ENCODE results near the gene TMEM221. TPM values are rescaled to one million over a fixed set of nuclear protein-coding genes. Genes with fewer than 3 reads are reported as not detected.

Gene TMEM221
- total and polyA plus RNA-seq, 2 donors (not counting 3 experiments of a cell fraction or from before 2014, with no cell fraction given): 0.08 TPM; not detected in 1

GRCh38 chr19:17495639-17496296, 47.3 kb upstream of the TMEM221 start:
- H3K9me3 ChIP-seq (replicated peaks; ENCODE audit: control insufficient read depth, insufficient read depth, low read length): no peaks in the 10 kb centered on the region
- intact Hi-C loops (cut with micrococcal nuclease): no loop called here
- TF ChIP-seq JUN (IDR thresholded peaks at IDR 0.05; ENCODE audit: borderline replicate concordance, insufficient read depth, insufficient read length, low read depth): no peak
- TF ChIP-seq MAX (IDR thresholded peaks at IDR 0.05; ENCODE audit: insufficient read depth, insufficient read length): no peak
- no peak for TF ChIP-seq FOS (IDR thresholded peaks at IDR 0.05; ENCODE audit: borderline replicate concordance, insufficient read depth, low read length)
- TF ChIP-seq POLR2A (IDR thresholded peaks at IDR 0.05; ENCODE audit: low read depth, low read length): no peak
- TF ChIP-seq EZH2 (IDR thresholded peaks at IDR 0.05; ENCODE audit: borderline replicate concordance, low read depth, low read length, severe bottlenecking): no peak
- no peak for TF ChIP-seq MYC (IDR thresholded peaks at IDR 0.05; ENCODE audit: low read depth, low read length)
- TF ChIP-seq GATA2 (IDR thresholded peaks at IDR 0.05; ENCODE audit: insufficient read depth, insufficient read length, low read depth, low read length): no peak
- TF ChIP-seq CTCF (IDR thresholded peaks at IDR 0.05; ENCODE audit: extremely low read depth in 1 of 2, insufficient read depth in 1 of 2, low read depth in 1 of 2, low read length in 2 of 2): no peak
- no peak for TF ChIP-seq POLR2AphosphoS5 (IDR thresholded peaks at IDR 0.05; ENCODE audit: insufficient read depth, low read depth, low read length)
- H3K4me1 ChIP-seq (ENCODE audit: control insufficient read depth, extremely low read depth, insufficient read depth, low read length): peaks cover 12% of the 10 kb centered on the region
- H3K9me1 ChIP-seq (replicated peaks; ENCODE audit: control insufficient read depth, extremely low read depth, insufficient read depth, low read length): no peaks in the 10 kb centered on the region
- ChIA-PET CTCF (interaction anchor here (0.6 to 4.3 kb wide), 43 partner anchors 10 to 437 kb away, joined by 3 to 67 read pairs (median 5); partner anchors contain the start of genes CCDC124, MVB12A, PGLS and RPL18A), POLR2A (interaction anchor here (0.6 kb wide), 1 partner anchor 57 kb away, joined by 6 read pairs; no protein-coding TSS in a partner anchor)
- DNase-seq (ENCODE audit: low read depth, low spot score): no peak
- H3K36me3 ChIP-seq (ENCODE audit: control insufficient read depth in 2 of 2, extremely low read depth in 1 of 2, insufficient read depth in 2 of 2, low read length in 2 of 2): no peaks in the 10 kb centered on the region
- H3K4me2 ChIP-seq (ENCODE audit: insufficient read depth, low read length): no peak overlapping the region
- H3K4me3 ChIP-seq (replicated peaks in 1 of 3; ENCODE audit: insufficient read depth in 1 of 3, low read depth in 1 of 3, low read length in 3 of 3): no peak overlapping the region
- dilution Hi-C loops (cut with MboI; ENCODE audit: extremely low pct_ligation_motif_present, low sequenced_read_pairs): no loop called here
- no peak overlapping the region for H2AFZ ChIP-seq (ENCODE audit: low read depth, low read length)
- no TSS peak for BruUV-seq (replicated peaks)
- no peak overlapping the region for H3K9ac ChIP-seq (replicated peaks; ENCODE audit: extremely low read depth, insufficient read depth, low read length)
- H4K20me1 ChIP-seq (replicated peaks; ENCODE audit: control insufficient read depth, extremely low read depth, insufficient read depth, low read length): no peaks in the 10 kb centered on the region
- H3K79me2 ChIP-seq (ENCODE audit: control insufficient read depth, insufficient read depth, low read length): no peaks in the 10 kb centered on the region
- H3K27me3 ChIP-seq (ENCODE audit: control insufficient read depth in 2 of 2, insufficient read depth in 2 of 2, low read length in 2 of 2): no peaks in the 10 kb centered on the region
- H3K27ac ChIP-seq (ENCODE audit: insufficient read depth, low read depth, low read length): no peak overlapping the region
- FAIRE-seq: no peak

All from endothelial cell of umbilical vein (primary cell).